SU-DHL-6 (cell line): ENCODE results near the gene AMMECR1L.

Experiments
- EZH2phosphoT487 ChIP-seq: fragments of 200-600 bp; sonication (generic), shearing (Covaris generic); conservative IDR thresholded peaks from 2 replicates; pipeline ENCODE4 v1.6.1; 2018; ENCODE audit warnings: mild to moderate bottlenecking, antibody characterized with exemption, low read length, moderate library complexity, mixed read lengths
- TF ChIP-seq, protein P1 (sequence below): fragments of 200-600 bp; sonication (generic); IDR thresholded peaks from one replicate; pipeline ENCODE4 v1.5.1; 2017; ENCODE audit warnings: antibody characterized with exemption, mild to moderate bottlenecking, low read length, moderate library complexity; ENCODE audit not compliant: insufficient read depth, poor library complexity, severe bottlenecking

- TF ChIP-seq, protein P1, sequence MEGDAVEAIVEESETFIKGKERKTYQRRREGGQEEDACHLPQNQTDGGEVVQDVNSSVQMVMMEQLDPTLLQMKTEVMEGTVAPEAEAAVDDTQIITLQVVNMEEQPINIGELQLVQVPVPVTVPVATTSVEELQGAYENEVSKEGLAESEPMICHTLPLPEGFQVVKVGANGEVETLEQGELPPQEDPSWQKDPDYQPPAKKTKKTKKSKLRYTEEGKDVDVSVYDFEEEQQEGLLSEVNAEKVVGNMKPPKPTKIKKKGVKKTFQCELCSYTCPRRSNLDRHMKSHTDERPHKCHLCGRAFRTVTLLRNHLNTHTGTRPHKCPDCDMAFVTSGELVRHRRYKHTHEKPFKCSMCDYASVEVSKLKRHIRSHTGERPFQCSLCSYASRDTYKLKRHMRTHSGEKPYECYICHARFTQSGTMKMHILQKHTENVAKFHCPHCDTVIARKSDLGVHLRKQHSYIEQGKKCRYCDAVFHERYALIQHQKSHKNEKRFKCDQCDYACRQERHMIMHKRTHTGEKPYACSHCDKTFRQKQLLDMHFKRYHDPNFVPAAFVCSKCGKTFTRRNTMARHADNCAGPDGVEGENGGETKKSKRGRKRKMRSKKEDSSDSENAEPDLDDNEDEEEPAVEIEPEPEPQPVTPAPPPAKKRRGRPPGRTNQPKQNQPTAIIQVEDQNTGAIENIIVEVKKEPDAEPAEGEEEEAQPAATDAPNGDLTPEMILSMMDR: no peak
- no peak for TF ChIP-seq EZH2phosphoT487
These were observed 23.3 kb upstream of the AMMECR1L start for GRCh38 chr2:127909019-127909418.
